Progenitor cell of endocrine pancreas (in vitro differentiated cells): ENCODE data around the gene CADM1. TPM values are rescaled to one million over a fixed set of nuclear protein-coding genes. Genes with fewer than 3 reads are reported as not detected.
A peak's percentile ranks its signal among the peaks of the same experiment; 100 is the strongest.

Source experiments
- DNase-seq: peaks from one replicate; pipeline ENCODE4 v3.0.0; 2021; ENCODE audit warnings: low spot score; ENCODE audit not compliant: unreplicated experiment
- H3K27ac Mint-ChIP-seq: 2 replicates; pipeline ENCODE4 v1.8.0; 2021; ENCODE audit warnings: mild to moderate bottlenecking, moderate library complexity, mixed read lengths
- H3K27me3 Mint-ChIP-seq: 2 replicates; pipeline ENCODE4 v1.8.0; 2021; ENCODE audit warnings: mixed read lengths
- H3K36me3 Mint-ChIP-seq: 2 replicates; pipeline ENCODE4 v1.8.0; 2022; ENCODE audit warnings: mixed read lengths; ENCODE audit not compliant: insufficient read depth
- H3K4me1 Mint-ChIP-seq: 2 replicates; pipeline ENCODE4 v1.8.0; 2021; ENCODE audit warnings: low read depth, mixed read lengths
- H3K4me3 Mint-ChIP-seq: 2 replicates; pipeline ENCODE4 v1.8.0; 2021; ENCODE audit warnings: low read depth, mild to moderate bottlenecking, moderate library complexity, mixed read lengths
- H3K9me3 Mint-ChIP-seq: 2 replicates; pipeline ENCODE4 v1.8.0; 2021; ENCODE audit warnings: low read depth, mixed read lengths
- total RNA-seq: library from RNA; stranded (reverse); gene quantifications from 2 replicates; pipeline ENCODE4 v1.2.1, GENCODE V29; 2021
- TF ChIP-seq, protein P1 (sequence below): fragments of 200-600 bp; sonication (generic); IDR thresholded peaks from one replicate; pipeline ENCODE4 v1.5.0; 2021; ENCODE audit warnings: antibody characterized with exemption, mild to moderate bottlenecking; ENCODE audit not compliant: unreplicated experiment

CADM1 gene
- total RNA-seq, 1 donor from 2014 or later: 147 TPM

DNA sequence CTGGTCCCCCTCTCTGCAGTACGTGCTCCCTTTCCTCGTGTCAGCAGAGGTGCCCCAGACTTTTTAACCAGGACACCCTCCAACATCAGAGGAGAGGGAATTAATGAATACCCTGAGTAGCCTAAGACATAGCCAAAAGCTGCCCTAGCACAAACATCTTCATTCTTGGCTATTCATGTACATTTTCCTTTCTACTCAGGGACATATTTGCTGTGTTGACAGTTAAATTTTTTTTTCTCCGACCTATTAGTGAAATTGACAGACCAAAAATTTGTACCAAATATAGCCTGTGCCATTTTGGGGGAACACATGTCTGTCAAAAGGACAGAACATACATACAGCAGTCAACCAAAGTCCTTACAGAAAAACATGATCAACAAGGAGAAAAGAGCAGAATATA is 33.3 kb downstream of the CADM1 start:
- no peaks in the 10 kb centered on the region for H3K9me3 Mint-ChIP-seq
- H3K4me3 Mint-ChIP-seq: no peak overlapping the region
- no peaks in the 10 kb centered on the region for H3K27me3 Mint-ChIP-seq
- H3K4me1 Mint-ChIP-seq: peaks cover 13% of the 10 kb centered on the region
- TF ChIP-seq, protein P1, sequence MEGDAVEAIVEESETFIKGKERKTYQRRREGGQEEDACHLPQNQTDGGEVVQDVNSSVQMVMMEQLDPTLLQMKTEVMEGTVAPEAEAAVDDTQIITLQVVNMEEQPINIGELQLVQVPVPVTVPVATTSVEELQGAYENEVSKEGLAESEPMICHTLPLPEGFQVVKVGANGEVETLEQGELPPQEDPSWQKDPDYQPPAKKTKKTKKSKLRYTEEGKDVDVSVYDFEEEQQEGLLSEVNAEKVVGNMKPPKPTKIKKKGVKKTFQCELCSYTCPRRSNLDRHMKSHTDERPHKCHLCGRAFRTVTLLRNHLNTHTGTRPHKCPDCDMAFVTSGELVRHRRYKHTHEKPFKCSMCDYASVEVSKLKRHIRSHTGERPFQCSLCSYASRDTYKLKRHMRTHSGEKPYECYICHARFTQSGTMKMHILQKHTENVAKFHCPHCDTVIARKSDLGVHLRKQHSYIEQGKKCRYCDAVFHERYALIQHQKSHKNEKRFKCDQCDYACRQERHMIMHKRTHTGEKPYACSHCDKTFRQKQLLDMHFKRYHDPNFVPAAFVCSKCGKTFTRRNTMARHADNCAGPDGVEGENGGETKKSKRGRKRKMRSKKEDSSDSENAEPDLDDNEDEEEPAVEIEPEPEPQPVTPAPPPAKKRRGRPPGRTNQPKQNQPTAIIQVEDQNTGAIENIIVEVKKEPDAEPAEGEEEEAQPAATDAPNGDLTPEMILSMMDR: no peak
- H3K27ac Mint-ChIP-seq: no peak overlapping the region
- no peaks in the 10 kb centered on the region for H3K36me3 Mint-ChIP-seq
- DNase-seq: no peak

DNA sequence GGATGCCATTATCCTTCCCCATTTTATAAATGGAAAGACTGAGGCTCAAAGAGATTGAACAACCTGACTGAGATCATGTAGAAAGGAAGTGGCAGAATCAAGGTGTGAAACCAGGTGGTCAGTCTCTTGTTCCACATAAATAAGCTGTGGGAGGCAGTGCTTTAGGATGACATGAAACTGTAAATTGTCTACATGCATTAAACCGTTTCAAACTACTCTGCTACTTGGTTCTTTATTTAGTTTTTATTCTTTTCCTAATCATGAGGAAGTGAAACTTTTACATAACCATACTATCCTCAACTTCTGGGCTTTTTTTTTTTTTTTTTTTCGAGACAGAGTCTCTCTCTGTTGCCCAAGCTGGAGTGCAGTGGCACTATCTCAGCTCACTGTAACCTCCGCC is 34.9 kb downstream of the CADM1 start:
- DNase-seq: no peak
- Mint-ChIP-seq H3K36me3 (no peaks in the 10 kb centered on the region), H3K27me3 (no peaks in the 10 kb centered on the region), H3K4me1 (peaks cover 8% of the 10 kb centered on the region), H3K4me3 (no peak overlapping the region), H3K9me3 (no peaks in the 10 kb centered on the region), H3K27ac (no peak overlapping the region)
- TF ChIP-seq, protein P1: no peak

DNA sequence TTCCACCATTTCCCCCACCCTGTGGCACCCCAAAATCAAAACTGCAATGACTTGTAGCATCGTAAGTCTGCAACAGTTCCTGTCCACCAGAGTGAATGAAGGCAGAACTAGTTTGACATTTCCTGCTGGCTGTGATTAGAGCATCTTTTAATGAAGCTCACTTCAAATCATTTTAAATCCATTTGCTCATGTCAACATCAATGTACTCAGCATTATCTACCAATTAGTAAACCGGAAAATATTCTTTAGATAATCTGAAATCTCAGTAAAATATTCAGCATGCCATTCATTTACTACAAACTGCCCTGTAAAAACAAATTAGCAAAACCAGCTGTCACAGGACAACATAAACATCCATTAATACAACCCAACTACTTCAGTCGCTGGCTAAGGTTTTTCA is 38.1 kb downstream of the CADM1 start:
- Mint-ChIP-seq H3K4me1 (peaks cover 18% of the 10 kb centered on the region), H3K4me3 (no peak overlapping the region), H3K9me3 (no peaks in the 10 kb centered on the region), H3K27ac (no peak overlapping the region), H3K36me3 (no peaks in the 10 kb centered on the region), H3K27me3 (no peaks in the 10 kb centered on the region)
- no peak for DNase-seq
- TF ChIP-seq, protein P1: no peak

DNA sequence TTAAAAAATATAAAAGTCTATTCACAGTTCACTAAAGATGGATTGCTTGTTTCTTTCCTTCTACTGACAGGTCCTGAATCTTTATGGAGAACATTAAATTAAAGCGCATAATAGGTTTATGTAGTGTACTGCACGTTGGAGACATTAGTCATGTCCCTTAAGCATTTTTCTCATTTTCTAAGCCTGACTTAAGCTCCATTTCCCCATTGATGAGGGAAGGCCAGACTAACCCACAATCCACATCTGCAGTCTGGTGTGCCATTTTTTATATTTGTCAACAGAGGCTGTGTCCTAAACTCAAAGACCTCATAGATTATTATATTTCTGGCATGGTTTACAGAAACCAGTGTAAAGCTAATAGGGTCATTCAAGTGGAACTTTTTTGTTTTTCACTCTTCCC is 39.9 kb downstream of the CADM1 start:
- Mint-ChIP-seq H3K9me3 (no peaks in the 10 kb centered on the region), H3K27ac (no peak overlapping the region), H3K27me3 (no peaks in the 10 kb centered on the region), H3K4me1 (peaks cover 16% of the 10 kb centered on the region), H3K4me3 (no peak overlapping the region), H3K36me3 (no peaks in the 10 kb centered on the region)
- TF ChIP-seq, protein P1: no peak
- DNase-seq: no peak

DNA sequence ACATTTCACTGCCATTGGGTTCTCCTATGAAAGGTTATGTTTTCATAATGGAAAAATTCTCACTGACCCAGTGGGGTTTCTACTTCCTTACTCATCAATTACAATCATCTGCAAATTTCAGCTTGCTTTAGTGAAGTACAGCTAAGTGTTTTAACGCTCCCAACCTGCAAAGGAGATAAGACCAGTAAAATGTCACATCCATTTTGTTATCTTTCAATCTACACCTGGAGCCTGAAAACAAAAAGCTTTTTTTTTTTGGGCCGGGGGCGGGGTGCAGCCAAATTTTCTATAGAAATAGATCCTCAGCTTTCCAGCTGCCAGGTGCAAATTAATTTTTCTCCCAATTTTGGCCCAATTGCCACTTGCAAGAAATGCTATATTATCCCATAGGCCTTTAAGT is 40.6 kb downstream of the CADM1 start:
- Mint-ChIP-seq H3K36me3 (no peaks in the 10 kb centered on the region), H3K4me3 (no peak overlapping the region), H3K4me1 (peaks cover 16% of the 10 kb centered on the region), H3K27me3 (no peaks in the 10 kb centered on the region), H3K27ac (no peak overlapping the region), H3K9me3 (no peaks in the 10 kb centered on the region)
- DNase-seq: no peak
- TF ChIP-seq, protein P1: no peak

DNA sequence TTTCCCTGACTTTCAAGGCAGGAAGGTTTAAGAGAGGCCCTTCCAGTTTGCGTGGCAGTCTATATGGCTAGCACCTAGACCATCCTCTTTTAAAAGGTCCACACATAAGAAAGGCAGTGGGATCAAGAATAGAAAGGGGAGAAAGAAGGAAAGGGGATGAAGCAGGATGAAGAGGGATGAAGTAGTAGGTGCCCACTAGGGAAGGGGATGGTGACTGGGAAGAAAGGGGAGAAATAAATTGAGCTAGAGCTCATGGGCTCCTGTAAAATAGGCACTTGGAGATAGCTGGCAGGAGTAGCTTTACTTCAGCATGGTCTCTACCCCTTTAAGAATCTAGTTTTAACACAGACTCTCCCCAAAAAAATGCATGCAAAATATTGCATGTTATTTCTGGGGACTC is 41.5 kb downstream of the CADM1 start:
- Mint-ChIP-seq H3K27ac (peak overlapping the region; percentile 84), H3K27me3 (no peaks in the 10 kb centered on the region), H3K9me3 (no peaks in the 10 kb centered on the region), H3K36me3 (no peaks in the 10 kb centered on the region), H3K4me3 (no peak overlapping the region), H3K4me1 (peaks cover 16% of the 10 kb centered on the region)
- no peak for DNase-seq
- TF ChIP-seq, protein P1: no peak
